GM19372 (cell line): Measurements from ENCODE around the gene ADK.
"Not testable (repeated sequence)": the region's sequence is repeated elsewhere in the genome, so short reads cannot be mapped to it uniquely, and the experiment has no call there.

Experiments
- ATAC-seq: cut with Tn5 transposase; IDR thresholded peaks from one replicate; pipeline ENCODE4 v1.9.1; 2021; ENCODE audit warnings: mild to moderate bottlenecking, low read depth, moderate library complexity; ENCODE audit not compliant: unreplicated experiment

Gene ADK

DNA sequence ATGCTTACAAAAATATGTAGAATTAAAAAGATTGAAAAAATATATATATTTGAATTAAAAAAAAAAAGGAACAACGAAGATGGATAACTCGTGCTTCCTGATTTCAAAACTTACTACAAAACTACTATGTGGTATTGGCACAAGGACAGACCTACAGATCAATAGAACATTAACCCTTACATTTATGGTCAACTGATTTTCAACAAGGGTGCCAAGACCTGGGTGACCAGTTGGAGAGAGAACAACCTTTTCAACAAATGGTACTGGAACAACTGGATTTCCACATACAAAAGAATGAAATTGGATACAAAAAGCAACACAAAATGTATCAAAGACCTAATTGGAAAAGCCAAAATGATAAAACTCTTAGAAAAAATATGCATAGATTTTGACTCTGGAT is 10.5 kb upstream of the ADK start:
- no peak for ATAC-seq

DNA sequence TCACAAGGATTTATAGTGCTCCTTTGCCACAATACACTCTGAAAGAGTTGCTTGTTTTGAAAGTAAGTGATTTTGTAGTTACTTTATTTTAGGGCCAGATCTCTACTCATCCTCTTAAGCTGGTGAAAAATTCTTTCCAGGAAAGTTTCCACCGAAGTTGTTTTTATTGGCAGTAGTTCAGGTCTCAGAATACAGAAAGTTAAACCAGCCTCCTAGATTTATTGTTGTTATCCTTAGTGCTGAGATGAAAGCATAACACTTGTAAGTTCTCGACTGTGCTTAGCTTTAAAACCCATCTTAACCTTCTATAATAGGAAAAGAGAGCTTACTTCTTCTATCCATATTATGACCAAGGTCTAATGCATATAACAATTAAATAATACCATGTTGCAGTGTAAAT is 5.9 kb upstream of the ADK start:
- no peak for ATAC-seq

DNA sequence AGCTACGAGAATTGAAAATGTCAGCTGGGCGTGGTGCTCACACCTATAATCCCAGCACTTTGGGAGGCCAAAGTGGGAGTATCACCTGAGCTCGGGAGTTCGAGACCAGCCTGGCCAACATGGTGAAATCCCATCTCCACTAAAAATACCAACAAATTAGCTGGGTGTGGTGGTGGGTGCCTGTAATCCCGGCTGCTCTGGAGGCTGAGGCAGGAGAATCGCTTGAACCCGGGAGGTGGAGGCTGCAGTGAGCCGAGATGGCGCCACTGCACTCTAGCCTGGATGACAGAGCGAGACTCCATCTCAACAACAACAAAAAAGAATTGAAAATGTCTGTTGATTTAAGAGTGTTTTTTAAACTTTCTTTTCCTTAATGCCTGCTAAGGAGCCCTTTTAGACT is 4.0 kb upstream of the ADK start:
- not testable (repeated sequence) for ATAC-seq

- peak; percentile 33 for ATAC-seq
Measured at GRCh38 chr10:74150204-74150989, 624 bp upstream of the ADK start, which contains the start of gene AP3M1. AP3M1 (minus strand) TSS chr10:74150828; CDS start chr10:74138379, 12,449 bp downstream.

DNA sequence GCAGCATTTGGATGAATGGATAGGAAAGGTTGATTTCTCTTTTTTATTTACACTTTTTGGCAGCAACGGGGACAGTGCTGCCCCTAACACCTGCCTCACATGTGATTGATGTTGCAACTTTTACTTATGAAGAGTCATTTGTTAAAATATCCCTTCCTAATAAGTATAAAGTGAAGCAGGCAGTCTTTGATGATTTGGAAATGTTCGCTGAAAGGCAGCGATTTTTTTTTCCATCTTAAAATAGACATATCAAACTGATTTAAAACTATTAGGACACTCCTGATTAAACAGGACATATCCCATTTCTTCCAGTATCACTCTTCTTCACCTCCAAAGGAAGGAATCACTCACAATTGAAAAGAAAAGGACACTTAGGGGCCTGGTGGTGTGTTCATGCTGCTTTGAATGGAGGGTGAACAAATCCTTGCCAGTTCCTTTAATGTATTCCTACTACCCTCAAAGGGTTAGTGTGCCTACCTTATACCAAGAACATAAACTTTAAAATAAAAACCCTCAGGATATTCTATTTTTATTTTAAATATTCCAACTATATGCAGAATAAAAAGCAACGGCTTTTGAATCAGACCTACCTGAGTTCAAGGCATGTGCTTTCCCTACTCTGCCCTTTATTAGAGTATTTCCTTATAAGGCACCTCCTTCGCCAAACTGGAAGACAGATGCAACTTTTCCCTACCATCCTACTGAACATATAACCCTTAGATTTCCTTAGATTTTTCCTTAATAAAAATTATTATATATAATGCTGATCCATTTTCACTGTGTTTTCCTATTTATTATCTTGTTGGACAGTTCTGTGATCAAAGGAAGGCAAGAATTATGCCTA is 1.1 kb downstream of the ADK start:
- no peak for ATAC-seq

GRCh38 chr10:74153123-74153522 is 2.1 kb downstream of the ADK start:
- no peak for ATAC-seq

- no peak for ATAC-seq
Measured at GRCh38 chr10:74153676-74154075, 2.7 kb downstream of the ADK start.

- ATAC-seq, result no peak
Measured at GRCh38 chr10:74156919-74157289, 5.9 kb downstream of the ADK start.

GRCh38 chr10:74160013-74160412 is 9.0 kb downstream of the ADK start:
- ATAC-seq, result no peak

DNA sequence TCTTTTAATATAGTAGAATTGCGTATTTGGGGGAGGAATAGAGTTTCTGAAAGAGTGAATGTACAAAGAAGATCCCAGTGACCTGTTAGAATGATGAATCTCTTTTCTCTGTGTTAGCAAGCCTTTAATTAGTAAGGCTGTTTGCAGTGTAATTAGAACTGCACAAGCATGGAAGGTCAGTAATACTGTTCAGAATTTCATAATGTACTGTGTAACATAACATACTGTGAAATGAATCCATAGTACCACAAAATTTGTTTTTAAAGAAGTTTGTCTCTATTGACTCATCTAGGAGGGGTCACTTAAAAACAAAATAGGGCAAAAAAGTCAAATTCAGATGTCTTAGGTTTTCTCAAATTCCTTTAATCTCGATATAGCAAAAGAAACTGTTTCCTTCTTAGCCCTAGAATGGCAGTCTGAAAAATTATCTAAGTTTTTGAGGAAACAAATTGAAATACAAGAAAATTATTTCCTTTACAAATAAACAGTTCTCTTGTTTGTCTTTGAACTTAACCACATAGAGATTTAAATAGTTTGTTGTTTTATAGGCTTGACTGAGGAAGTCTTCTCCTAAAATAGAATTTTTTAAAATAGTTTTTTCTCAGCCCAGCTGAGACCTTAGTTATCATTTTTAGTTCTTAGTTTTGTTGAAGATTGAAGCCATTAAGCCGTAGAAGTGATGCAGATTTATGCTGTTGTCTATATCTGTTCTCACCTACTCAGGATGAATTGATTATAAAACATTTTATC is 12.5 kb downstream of the ADK start:
- ATAC-seq, result no peak

GRCh38 chr10:74164716-74165529 is 13.9 kb downstream of the ADK start:
- ATAC-seq, result no peak

DNA sequence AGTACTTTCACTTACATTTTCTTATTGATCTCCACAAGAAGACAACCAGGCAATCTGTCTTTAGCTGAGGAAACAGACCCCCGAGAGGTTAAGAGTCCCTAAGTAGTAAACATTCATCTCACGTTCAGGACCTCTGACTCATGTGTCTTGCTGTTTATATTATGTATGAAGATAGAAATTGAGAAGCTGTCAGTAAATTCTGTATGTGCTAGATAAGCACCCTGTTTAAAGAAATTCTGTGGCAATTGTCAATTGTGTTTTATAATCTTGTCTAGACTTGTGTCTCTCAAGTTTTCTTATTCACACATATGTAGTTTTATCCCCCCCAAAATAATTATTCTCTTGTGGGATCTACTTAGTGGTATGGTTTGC is 14.5 kb downstream of the ADK start:
- ATAC-seq, result no peak

GRCh38 chr10:74167443-74167842 is 16.4 kb downstream of the ADK start:
- ATAC-seq, result no peak

DNA sequence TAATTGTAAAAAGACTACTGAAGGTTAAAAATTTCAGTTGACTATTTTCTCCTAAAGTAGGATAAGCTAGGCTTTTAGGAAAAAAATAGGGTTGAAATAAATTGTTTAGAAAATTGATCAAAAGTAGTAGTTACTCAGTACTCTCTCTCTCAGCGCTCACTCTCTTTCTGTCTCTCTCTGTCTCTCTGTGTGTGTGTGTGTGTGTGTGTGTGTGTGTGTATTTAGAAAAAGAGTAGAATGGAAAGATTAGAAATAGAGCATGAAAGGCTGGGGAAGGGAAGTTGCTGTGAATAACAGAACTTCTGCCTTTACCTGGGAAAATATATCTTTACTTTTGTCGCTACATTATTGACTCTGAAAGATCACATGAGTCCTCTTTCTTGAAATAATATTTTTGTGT is 20.6 kb downstream of the ADK start:
- no peak for ATAC-seq

DNA sequence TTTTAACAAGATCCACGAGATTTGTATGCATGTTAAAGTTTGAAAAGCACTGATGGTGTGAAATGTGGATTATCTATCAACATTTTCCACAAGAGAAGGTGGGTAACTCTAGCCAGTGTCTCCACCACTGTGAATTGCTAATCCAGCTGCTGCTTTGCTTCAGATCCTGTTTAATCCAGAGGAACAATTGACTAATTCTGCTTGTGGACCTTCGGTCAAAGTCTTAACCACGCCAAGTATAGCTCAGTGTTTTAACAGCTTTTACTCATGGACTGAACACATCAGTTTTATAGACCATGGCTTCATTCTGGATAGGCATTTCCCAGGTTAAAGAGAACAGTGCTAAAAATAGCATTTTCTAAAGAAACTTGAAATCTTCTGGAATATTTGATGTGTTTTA is 23.5 kb downstream of the ADK start:
- ATAC-seq, result no peak

- ATAC-seq, result no peak
Measured at GRCh38 chr10:74175510-74176379, 24.7 kb downstream of the ADK start.

DNA sequence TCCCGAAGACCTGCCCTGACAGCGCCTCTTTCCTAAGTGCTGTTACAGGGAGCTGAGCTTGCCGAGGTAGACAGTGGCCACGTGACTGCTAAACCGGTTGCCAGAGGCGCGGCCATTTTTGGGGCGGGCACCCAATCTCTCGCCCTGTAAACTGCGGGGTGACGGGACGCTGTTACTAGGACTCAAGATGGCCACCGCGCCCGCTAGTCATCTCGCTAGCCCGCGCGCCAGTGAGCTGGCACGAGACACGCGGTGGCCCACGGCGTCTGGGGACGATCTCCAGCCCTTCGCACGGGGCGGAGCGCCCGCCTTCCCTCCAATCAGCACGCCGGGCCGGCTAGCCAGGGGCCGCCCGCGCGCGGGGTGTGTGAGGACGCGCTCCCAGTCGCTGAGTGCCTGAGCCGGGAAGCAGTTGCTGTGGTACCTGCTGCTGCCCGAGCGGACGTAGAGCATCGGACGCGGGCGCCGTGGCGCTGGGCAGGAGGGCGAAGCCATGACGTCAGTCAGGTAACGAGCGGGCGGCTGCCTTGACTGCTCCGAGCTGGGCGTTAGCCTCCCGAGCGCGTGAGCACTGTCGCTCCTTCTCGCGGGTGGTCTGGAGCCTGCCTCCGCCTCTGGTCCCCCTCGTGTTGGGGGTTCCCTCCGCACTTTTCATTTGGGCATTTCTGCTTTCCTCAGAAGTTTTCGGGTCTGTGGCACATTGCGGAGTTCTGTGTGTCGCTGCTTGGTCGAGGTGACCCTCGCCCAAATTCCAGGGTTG is 25.5 kb downstream of the ADK start:
- ATAC-seq, result peak; percentile 77

- ATAC-seq, result no peak
Measured at GRCh38 chr10:74177140-74177677, 26.2 kb downstream of the ADK start.
